G401.6 (cell line): ENCODE results near the gene HECTD2.
"Not testable (repeated sequence)": the region's sequence is repeated elsewhere in the genome, so short reads cannot be mapped to it uniquely, and the experiment has no call there.

Experiments
- FAIRE-seq: peaks from 2 replicates; lab custom pipeline; 2012; peaks lifted over from hg19 to GRCh38; lab: Jason Lieb, UNC

HECTD2 gene

GRCh38 chr10:91537614-91538383 is 127.7 kb downstream of the HECTD2 start:
- FAIRE-seq: no peak

- no peak for FAIRE-seq
These were observed 129.8 kb downstream of the HECTD2 start for GRCh38 chr10:91539930-91540329.

GRCh38 chr10:91540733-91541132 is 130.6 kb downstream of the HECTD2 start:
- no peak for FAIRE-seq

GRCh38 chr10:91541481-91541880 is 131.3 kb downstream of the HECTD2 start:
- no peak for FAIRE-seq

- no peak for FAIRE-seq
These were observed 135.2 kb downstream of the HECTD2 start for GRCh38 chr10:91545384-91545783.

- FAIRE-seq: no peak
These were observed 135.7 kb downstream of the HECTD2 start for GRCh38 chr10:91545838-91546237.

- no peak for FAIRE-seq
These were observed 139.1 kb downstream of the HECTD2 start for GRCh38 chr10:91549262-91549661.

GRCh38 chr10:91550021-91550420 is 139.9 kb downstream of the HECTD2 start:
- no peak for FAIRE-seq

GRCh38 chr10:91551856-91552255 is 141.7 kb downstream of the HECTD2 start:
- no peak for FAIRE-seq

- FAIRE-seq: no peak
These were observed 142.3 kb downstream of the HECTD2 start for GRCh38 chr10:91552274-91553095.

- FAIRE-seq: no peak
These were observed 145.3 kb downstream of the HECTD2 start for GRCh38 chr10:91555455-91555854.

- no peak for FAIRE-seq
These were observed 146.8 kb downstream of the HECTD2 start for GRCh38 chr10:91556691-91557566.

GRCh38 chr10:91557651-91558111 is 147.5 kb downstream of the HECTD2 start:
- FAIRE-seq: no peak

GRCh38 chr10:91558473-91558872 is 148.3 kb downstream of the HECTD2 start:
- FAIRE-seq: no peak

GRCh38 chr10:91559169-91559568 is 149.0 kb downstream of the HECTD2 start:
- no peak for FAIRE-seq

GRCh38 chr10:91559750-91560149 is 149.6 kb downstream of the HECTD2 start:
- FAIRE-seq: no peak

GRCh38 chr10:91560827-91561226 is 150.7 kb downstream of the HECTD2 start:
- not testable (repeated sequence) for FAIRE-seq

GRCh38 chr10:91562839-91563581 is 152.9 kb downstream of the HECTD2 start:
- no peak for FAIRE-seq

GRCh38 chr10:91564026-91564425 is 153.9 kb downstream of the HECTD2 start:
- no peak for FAIRE-seq
